Heart left ventricle (tissue), 13 donors: ENCODE data around the gene LOXL3.

ENCODE experiments used
- CTCF ChIP-seq, 12 donors: fragments of 200-600 bp; sonication (generic) in 4 of 12; IDR thresholded peaks; one replicate each; pipeline versions ENCODE4 v1.5.0 to v1.8.0; 2018 to 2022; ENCODE audit warnings: antibody characterized with exemption in 12 of 12, mild to moderate bottlenecking in 5 of 12
- POLR2A ChIP-seq, 2 donors: fragments of 450-650 bp; IDR thresholded peaks; one replicate each; pipeline ENCODE4 v1.6.1; 2017; ENCODE audit warnings: antibody characterized with exemption in 2 of 2, mild to moderate bottlenecking in 2 of 2, moderate library complexity in 2 of 2
- donor health status: ischemic (EF 13 %, LVEDD 7.1; RV severe dilation, severe dysfunction).
- donor health status: DM: no; HTN: yes; CAD: no.
- donor health status: DM: no; HTN: no; CAD: no.
- donor health status: ischemic (EF 25% LVEDD 6.9; RV normal size, moderate dysfunction).
- donor health status: ischemic (EF 25% LVEDD 5.7; RV mildly dilated, moderate dysfunction).
- donor health status: ischemic (EF 35%, LVEDD 5.7; RV mildly dilated, moderate dysfunction).
- donor health status: nonischemic (EF 11% LVEDD 7.7; RV severe dilation, severe dysfunction).
- donor health status: DM: yes; HTN: yes; CAD: no.
- donor health status: PGD.
- donor health status: ischemic (EF 29% LVEDD 5.4; RV normal size, mild dysfunction).
- donor health status: nonischemic (EF 23%, LVEDD 6.1; RV moderate dilation, normal function).

DNA sequence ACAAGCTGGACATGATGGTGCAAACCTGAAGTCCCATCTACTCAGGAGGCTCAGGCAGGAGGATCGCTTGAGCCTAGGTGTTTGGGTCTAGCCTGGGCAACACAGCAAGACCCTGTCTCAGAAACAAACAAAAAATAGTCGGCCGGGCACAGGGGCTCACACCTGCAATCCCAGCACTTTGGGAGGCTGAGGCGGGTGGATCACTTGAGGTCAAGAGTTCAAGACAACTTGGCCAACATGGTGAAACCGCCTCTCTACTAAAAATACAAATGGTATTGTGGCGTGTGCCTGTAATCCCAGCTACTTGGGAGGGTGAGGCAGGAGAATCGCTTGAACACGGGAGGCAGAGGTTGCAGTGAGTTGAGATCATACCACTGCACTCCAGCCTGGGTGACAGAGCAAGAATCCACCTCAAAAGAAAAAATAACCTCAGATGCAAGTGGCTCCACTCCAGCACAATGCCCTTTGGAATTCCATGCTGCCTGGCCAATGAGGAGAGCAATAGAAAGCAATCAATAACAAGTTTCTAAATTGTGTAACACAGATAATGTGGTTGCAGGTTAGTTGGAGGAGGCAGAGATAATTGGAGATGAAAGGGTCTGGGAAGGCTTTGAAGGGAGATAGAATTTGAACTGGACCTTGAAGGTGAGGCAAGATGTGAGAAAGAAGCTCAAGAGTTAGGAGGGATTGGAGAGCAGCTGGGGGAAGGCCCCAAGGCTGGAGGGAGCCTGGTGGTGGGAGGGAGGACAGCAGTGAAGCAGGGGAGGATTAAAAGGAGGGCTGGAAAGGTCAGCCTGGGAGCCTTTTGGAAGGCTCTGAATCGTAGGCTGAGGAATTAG is 64.9 kb downstream of the LOXL3 start:
- TF ChIP-seq CTCF (IDR thresholded peaks at IDR 0.05) (no peak), POLR2A (IDR thresholded peaks at IDR 0.05) (no peak)
